Osteocyte (in vitro differentiated cells): ENCODE results near the gene CTDNEP1. TPM values are rescaled to one million over a fixed set of nuclear protein-coding genes. Genes with fewer than 3 reads are reported as not detected.

Experiments used
- DNase-seq: peaks from one replicate; pipeline ENCODE4 v3.0.0; 2021; ENCODE audit warnings: mixed read lengths; ENCODE audit not compliant: unreplicated experiment; ENCODE audit errors: extremely low spot score
- H3K27ac Mint-ChIP-seq: one replicate; pipeline ENCODE4 v1.8.0; 2021; ENCODE audit warnings: mild to moderate bottlenecking, mixed read lengths; ENCODE audit not compliant: unreplicated experiment
- H3K27me3 Mint-ChIP-seq: one replicate; pipeline ENCODE4 v1.8.0; 2021; ENCODE audit warnings: mixed read lengths; ENCODE audit not compliant: unreplicated experiment
- H3K36me3 Mint-ChIP-seq: one replicate; pipeline ENCODE4 v1.8.0; 2021; ENCODE audit warnings: mixed read lengths; ENCODE audit not compliant: unreplicated experiment
- H3K4me1 Mint-ChIP-seq: one replicate; pipeline ENCODE4 v1.8.0; 2021; ENCODE audit warnings: mixed read lengths; ENCODE audit not compliant: unreplicated experiment
- H3K4me3 Mint-ChIP-seq: one replicate; pipeline ENCODE4 v1.8.0; 2021; ENCODE audit warnings: mild to moderate bottlenecking, moderate library complexity, mixed read lengths; ENCODE audit not compliant: unreplicated experiment
- H3K9me3 Mint-ChIP-seq: one replicate; pipeline ENCODE4 v1.8.0; 2021; ENCODE audit warnings: mixed read lengths; ENCODE audit not compliant: unreplicated experiment
- CTCF ChIP-seq: fragments of 200-600 bp; sonication (generic); IDR thresholded peaks from 2 replicates; pipeline ENCODE4 v1.5.0; 2021; ENCODE audit warnings: antibody characterized with exemption, mild to moderate bottlenecking, moderate library complexity
- total RNA-seq: library from RNA; stranded (reverse); gene quantifications from 2 replicates; pipeline ENCODE4 v1.2.1, GENCODE V29; 2021

Gene CTDNEP1
- total RNA-seq, 1 donor from 2014 or later: 145 TPM

- H3K9me3 Mint-ChIP-seq: no peaks in the 10 kb centered on the region
- TF ChIP-seq CTCF: no peak
- peak within 1 kb of the TSS; percentile 100 for H3K27ac Mint-ChIP-seq
- peak within 1 kb of the TSS; percentile 97 for H3K4me3 Mint-ChIP-seq
- no peaks in the 10 kb centered on the region for H3K27me3 Mint-ChIP-seq
- peaks cover 34% of the 10 kb centered on the region for H3K4me1 Mint-ChIP-seq
- DNase-seq: peak; percentile 97
- H3K36me3 Mint-ChIP-seq: peaks cover 17% of the 10 kb centered on the region
These were observed 876 bp upstream of the CTDNEP1 start, which contains the start of gene ELP5 for GRCh38 chr17:7252176-7253043. Gene ELP5 (plus strand): TSS chr17:7252215. CDS start chr17:7252551, 336 bp downstream.

DNA sequence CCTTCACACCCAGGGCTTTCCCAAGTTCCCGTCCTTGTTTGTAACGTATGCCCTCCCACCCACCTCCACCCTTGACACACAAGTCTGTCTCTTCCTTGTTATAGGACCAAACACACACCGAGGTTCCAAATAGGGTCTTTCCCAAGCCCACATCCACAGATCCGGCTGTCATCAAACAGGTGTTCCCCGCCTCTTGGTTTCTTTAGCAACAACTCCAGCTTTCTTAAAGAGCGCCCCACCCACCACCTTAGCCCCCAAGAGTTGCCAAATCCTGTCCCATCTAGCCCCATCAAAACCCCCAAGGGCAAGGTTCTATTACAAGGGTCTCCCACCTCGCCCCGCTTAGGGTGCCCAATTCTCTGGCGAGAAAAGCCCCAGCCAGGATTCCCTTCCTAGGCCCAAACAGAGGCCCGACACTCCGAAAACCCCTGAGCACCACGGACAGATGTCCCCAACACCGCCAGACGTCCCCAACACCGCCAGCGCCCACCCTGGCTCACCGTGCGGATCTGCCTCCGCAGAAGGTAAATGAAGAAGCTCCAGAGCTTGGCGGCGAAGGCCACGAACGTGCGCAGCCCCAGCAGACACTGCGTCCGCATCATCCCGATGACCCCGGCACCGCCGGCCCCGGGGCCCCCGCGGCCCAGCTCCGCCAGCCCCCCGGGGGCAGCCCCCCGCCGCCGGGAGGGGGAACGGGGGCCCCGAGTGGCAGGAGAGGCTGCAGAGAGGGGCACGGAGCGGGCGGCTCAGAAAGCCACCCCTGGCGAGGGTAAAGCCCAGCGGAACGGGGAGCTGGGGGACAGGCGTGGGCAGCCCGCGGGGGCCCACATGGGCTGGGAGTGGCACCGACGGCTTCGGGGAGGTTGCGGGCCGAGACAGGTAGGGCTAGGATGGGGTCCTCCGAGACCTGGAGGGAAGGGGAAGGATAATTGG is 573 bp downstream of the CTDNEP1 start:
- no peak for DNase-seq
- peak overlapping the region; percentile 100 for H3K27ac Mint-ChIP-seq
- H3K4me3 Mint-ChIP-seq: peak overlapping the region; percentile 97
- H3K4me1 Mint-ChIP-seq: peaks cover 34% of the 10 kb centered on the region
- no peaks in the 10 kb centered on the region for H3K27me3 Mint-ChIP-seq
- no peaks in the 10 kb centered on the region for H3K9me3 Mint-ChIP-seq
- H3K36me3 Mint-ChIP-seq: peaks cover 17% of the 10 kb centered on the region
- no peak for TF ChIP-seq CTCF

- Mint-ChIP-seq H3K9me3 (no peaks in the 10 kb centered on the region), H3K4me3 (peak overlapping the region; percentile 91), H3K36me3 (peaks cover 20% of the 10 kb centered on the region), H3K27me3 (no peaks in the 10 kb centered on the region), H3K27ac (peak overlapping the region; percentile 94), H3K4me1 (peaks cover 34% of the 10 kb centered on the region)
- DNase-seq: no peak
- no peak for TF ChIP-seq CTCF
These were observed 1.7 kb downstream of the CTDNEP1 start for GRCh38 chr17:7249830-7250229.

DNA sequence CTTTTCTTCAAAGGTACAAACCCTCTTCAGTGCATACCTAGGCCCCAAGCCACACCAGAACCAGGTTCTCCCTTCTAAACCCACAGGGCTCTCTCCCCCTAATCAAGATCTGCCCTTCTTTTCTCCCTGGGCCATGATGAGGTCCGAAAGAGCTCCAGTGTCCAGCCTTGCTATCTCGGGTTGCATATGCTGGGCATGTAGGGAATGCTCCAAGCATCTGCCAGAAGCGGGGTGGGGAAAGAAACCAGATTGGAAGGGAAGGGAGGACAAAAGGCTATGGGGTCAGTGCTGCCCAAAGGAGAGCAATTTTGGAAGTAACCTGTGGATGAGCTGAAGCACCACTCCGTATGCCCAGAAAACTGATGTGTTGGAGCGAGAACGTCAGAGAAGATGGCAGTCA is 2.3 kb downstream of the CTDNEP1 start:
- no peaks in the 10 kb centered on the region for H3K9me3 Mint-ChIP-seq
- no peak for TF ChIP-seq CTCF
- no peaks in the 10 kb centered on the region for H3K27me3 Mint-ChIP-seq
- H3K36me3 Mint-ChIP-seq: peaks cover 21% of the 10 kb centered on the region
- DNase-seq: no peak
- H3K27ac Mint-ChIP-seq: peak overlapping the region; percentile 67
- H3K4me1 Mint-ChIP-seq: peaks cover 32% of the 10 kb centered on the region
- H3K4me3 Mint-ChIP-seq: peak overlapping the region; percentile 91
